RKO (cell line): ENCODE measurements around the gene INTS3.

Experiments used
- DNase-seq: peaks from one replicate; pipeline ENCODE4 v3.0.0-alpha.2; 2016; ENCODE audit warnings: low spot score

INTS3 gene

GRCh38 chr1:153795934-153796785 lies 68.3 kb downstream of the INTS3 start:
- DNase-seq, result no peak

DNA sequence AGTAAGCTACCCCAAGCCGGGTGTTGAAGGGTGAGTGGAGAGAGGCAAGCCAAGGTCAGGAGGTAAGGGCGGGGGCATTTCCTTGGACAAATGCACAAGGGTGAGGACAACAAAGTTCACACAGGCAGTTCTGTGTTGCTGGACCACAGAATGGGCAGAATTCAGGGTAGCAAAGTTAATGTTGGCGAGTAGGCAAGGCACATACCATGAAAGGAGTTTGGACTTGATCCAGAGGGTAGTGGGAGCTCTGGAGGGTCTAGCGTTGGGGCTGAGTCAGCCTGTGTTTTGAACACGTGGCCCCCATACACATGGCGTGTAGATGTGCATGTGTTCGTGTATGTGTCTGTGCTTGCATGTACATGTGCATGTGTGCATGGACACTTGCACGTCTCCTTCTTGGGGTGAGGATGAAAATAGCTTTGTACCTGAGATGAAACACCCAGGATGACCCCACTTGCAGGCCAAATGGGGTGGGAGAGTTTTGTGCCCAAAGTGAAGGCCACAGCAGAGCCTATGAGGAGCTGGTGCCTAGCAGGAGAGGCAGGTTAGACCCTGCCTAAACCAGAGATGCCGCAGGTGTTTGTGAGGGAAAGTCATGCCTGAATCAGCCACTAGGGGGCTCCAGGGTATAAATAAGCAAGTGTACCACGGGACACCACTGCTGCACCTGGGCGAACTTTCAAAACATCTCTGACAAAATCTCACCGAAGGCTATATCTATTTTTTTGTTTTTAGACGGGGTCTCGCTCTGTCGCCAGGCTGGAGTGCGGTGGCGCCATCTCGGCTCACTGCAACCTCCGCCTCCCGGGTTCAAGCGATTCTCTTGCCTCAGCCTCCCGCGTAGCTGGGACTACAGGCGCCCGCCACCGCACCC lies 69.2 kb downstream of the INTS3 start:
- peak; percentile 70 for DNase-seq

- no peak for DNase-seq
Observed at GRCh38 chr1:153798468-153798780, 70.6 kb downstream of the INTS3 start.

- DNase-seq, result no peak
Observed at GRCh38 chr1:153799016-153799415, 71.2 kb downstream of the INTS3 start.

DNA sequence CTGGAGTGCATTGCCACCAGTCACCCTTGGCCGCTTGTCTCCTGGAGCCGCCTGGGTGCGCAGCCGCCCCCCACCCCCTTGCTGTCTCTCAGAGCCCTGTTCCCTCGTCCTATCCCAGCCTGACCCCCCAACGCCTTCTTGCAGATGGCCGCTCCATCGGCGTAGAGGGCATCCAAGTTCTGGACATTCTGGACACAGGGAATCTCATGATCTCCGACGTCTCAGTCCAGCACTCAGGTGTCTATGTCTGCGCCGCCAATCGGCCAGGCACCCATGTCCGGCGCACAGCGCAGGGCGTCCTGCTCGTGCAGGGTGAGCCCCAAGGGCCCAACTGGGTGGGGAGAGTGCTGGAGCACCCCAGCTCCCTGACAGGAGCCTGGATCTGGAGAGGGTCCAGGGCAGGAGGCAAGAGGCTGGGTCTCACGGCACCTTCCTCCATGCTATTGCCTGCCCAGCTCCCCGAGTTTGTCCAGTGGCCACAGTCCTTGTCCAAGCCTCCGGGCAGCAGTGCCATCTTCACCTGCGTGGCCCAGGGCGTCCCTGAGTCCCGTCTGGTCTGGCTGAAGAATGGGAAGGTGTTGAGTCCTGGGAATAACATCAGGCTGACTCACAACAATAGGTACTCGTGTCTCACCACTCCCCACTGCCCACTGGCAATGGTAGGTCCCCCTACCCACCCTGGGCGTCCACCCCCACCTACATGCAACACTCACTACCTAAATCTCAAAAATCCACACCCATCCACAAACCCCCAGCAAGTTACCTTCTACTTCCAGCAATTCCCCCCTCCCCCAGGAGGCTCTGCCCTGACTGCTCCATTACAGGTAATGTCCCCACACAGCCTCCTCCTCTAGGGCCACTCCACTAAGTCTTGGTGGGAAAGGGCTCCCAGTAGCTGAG lies 72.0 kb downstream of the INTS3 start:
- no peak for DNase-seq

DNA sequence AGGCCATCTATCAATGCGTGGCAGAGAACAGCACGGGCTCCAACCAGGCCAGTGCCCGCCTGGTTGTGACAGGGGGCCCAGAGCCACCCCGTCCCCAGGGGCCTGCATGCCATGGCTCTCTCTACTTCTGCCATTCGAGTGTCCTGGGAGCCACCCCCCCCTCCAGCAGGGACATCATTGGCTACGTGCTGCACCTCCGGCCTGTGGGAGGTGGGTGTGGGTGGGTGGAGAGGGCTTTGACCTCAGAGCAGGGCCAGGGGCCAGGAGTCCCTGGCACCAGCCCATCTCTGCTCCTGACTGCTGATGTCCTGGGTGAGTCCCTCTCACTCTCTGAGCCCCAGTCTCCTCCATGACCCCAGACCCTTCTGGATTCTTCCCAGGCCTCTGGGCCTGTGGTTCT lies 72.7 kb downstream of the INTS3 start:
- no peak for DNase-seq

GRCh38 chr1:153801028-153801625 lies 73.3 kb downstream of the INTS3 start:
- no peak for DNase-seq

GRCh38 chr1:153801786-153802697 lies 74.2 kb downstream of the INTS3 start:
- no peak for DNase-seq

DNA sequence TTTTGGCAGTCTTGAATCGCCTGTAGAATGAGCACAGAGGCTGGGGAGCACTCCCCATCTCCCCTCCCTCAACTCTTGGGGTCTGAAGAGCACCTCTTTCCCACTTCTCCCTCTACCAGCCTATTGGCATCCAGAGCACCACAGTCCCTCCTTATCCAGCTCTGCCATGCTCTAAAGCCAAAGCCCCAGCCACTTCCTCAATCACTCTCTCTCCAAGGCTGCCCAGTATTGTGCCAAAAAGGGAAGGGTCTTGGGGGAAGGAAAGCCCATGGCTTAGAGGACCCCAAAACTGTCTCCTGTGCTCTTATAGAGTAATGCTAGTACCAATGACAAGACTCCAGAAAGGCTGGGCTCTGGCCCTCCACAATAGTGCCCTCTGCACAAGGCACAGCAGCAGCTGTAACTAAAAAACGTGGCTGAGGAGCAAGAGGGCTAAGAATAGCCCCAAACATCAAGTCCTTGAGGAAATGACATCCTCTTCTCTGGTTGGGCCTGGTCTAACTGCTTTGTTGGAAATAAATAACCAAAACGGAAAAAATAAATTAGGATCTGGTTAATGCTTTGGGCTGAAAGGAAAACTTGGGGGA lies 75.7 kb downstream of the INTS3 start:
- DNase-seq, result no peak

DNA sequence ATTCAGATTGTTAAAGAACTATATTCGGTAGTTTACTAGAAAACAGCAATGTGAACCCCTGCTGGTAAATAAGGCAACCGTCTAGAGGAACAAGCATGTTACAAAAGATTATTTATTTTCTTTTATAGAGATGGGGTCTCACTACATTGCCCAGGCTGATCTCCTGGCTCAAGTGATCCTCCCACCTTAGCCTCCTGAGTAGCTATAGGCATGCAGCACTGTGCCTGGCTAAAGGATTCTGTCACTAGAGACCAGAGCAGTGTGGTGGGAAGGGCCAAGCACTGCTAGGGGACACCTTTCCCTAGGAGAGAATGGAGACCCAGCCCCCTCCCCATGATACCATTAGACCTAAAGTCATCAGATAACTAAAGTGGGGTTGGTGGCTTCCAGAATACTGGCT lies 76.3 kb downstream of the INTS3 start:
- no peak for DNase-seq

- peak; percentile 94 for DNase-seq
Observed at GRCh38 chr1:153805042-153805745, 77.3 kb downstream of the INTS3 start.

DNA sequence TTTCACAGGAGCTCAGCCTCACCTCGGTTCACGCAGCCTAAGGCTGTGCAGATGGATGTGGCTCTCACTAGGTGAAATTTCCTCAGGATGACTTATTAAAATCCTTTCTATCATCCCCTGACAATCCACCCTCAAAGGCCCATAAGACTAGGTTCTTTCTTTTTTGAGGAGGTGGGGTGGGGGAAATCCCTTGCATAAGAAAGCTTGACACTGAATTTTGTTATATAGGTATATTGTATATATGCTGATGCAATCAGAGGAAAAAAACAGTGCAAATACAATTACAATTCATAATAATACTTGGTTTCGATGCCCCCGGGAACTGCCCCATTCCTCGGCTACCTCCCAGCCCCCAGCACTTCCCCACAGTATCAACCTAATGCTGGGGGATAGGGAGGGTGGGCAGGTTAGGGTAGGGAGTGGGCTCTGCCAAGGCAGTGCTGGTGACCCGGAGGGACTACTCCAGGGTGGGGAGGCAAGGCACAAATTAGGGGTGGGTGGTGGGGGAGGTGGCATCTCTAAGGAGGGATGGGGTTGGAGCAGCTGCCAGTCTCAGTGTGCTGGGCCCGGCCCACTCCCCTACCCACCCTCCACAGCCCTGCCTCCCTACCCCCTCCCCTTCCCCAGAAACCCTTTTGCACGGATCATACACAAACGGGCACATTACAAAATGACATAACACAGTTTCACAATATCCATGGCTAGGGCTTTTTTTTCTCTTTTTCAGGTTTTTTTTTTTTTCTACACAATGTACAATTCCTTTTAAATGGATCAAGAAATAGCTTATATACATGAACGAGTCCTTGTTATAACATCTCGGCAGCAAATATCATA lies 78.3 kb downstream of the INTS3 start:
- no peak for DNase-seq

DNA sequence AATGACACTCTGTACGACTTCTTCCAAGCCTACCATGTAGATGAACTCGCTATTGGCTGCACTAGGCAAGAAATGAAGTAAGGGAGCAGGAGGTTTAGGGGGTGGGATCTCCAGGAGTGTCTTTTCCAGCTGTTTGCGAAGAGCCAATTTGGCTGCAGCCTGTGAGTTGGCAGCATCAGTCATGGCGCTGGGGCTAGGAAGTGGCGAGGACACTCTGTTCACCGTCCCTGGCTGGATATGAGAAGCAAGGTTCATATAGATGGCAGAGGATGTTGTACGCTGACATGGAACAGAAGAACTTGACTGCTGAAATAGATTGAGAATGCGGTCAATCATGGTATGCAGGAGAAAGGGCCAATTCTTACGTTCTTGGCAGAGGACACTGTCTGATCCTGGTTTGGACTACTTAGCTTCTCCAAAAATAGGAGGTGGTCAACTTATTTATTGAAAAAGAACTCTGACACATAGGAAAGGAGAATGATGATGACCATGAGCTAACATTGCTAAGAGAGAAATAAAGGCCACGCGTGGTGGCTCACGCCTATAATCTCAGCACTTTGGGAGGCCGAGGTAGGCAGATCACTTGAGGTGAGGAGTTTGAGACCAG lies 88.5 kb downstream of the INTS3 start:
- DNase-seq, result no peak

DNA sequence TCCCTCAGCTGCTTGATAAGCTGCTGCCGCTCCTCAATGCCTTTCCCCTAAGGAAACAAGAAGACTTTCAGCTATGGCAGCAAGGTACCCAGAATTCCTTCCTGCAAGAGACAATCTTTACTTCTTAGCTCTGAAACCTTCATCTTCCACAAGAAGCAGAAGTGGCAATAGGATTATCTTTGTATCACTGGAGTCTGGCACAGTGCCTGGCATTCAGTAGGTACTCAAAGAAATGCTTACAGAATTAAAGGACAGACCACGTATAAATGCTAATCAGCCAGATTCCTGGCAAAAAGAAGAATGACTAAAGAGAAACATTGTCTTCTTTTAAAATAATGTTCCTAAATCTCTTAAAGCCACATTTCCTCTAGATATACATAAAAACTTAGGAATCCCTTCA lies 91.0 kb downstream of the INTS3 start:
- DNase-seq, result no peak
